ENCODE measurements around the gene MRPS34. TPM values are rescaled to one million over a fixed set of nuclear protein-coding genes. Genes with fewer than 3 reads are reported as not detected.

The MRPS34 gene
- total and polyA plus RNA-seq, 9 of the 15 experiments (the other 6 are each of a cell fraction or from before 2014, with no cell fraction given), result 5.2 to 334 (median 92.8) TPM

GRCh38 chr16:1778200-1779179 is 5.6 kb upstream of the MRPS34 start (continued):
- TF ChIP-seq, protein P1, sequence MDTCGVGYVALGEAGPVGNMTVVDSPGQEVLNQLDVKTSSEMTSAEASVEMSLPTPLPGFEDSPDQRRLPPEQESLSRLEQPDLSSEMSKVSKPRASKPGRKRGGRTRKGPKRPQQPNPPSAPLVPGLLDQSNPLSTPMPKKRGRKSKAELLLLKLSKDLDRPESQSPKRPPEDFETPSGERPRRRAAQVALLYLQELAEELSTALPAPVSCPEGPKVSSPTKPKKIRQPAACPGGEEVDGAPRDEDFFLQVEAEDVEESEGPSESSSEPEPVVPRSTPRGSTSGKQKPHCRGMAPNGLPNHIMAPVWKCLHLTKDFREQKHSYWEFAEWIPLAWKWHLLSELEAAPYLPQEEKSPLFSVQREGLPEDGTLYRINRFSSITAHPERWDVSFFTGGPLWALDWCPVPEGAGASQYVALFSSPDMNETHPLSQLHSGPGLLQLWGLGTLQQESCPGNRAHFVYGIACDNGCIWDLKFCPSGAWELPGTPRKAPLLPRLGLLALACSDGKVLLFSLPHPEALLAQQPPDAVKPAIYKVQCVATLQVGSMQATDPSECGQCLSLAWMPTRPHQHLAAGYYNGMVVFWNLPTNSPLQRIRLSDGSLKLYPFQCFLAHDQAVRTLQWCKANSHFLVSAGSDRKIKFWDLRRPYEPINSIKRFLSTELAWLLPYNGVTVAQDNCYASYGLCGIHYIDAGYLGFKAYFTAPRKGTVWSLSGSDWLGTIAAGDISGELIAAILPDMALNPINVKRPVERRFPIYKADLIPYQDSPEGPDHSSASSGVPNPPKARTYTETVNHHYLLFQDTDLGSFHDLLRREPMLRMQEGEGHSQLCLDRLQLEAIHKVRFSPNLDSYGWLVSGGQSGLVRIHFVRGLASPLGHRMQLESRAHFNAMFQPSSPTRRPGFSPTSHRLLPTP (IDR thresholded peaks at IDR 0.05; ENCODE audit: borderline replicate concordance, extremely low read depth, insufficient read length), result no peak
- TF ChIP-seq LARP7 (IDR thresholded peaks at IDR 0.05), result no peak
- TF ChIP-seq ZKSCAN3 (CRISPR knock-in tag; IDR thresholded peaks at IDR 0.05), result no peak
- TF ChIP-seq, protein P2, sequence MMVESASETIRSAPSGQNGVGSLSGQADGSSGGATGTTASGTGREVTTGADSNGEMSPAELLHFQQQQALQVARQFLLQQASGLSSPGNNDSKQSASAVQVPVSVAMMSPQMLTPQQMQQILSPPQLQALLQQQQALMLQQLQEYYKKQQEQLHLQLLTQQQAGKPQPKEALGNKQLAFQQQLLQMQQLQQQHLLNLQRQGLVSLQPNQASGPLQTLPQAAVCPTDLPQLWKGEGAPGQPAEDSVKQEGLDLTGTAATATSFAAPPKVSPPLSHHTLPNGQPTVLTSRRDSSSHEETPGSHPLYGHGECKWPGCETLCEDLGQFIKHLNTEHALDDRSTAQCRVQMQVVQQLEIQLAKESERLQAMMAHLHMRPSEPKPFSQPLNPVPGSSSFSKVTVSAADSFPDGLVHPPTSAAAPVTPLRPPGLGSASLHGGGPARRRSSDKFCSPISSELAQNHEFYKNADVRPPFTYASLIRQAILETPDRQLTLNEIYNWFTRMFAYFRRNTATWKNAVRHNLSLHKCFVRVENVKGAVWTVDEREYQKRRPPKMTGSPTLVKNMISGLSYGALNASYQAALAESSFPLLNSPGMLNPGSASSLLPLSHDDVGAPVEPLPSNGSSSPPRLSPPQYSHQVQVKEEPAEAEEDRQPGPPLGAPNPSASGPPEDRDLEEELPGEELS (CRISPR knock-in tag; IDR thresholded peaks at IDR 0.05; ENCODE audit: borderline replicate concordance), result no peak
- TF ChIP-seq ZNF280A (IDR thresholded peaks at IDR 0.05; ENCODE audit: low read depth, partially characterized antibody), result no peak
